B cell (primary cell): ENCODE measurements around the gene NECTIN4. TPM values are rescaled to one million over a fixed set of nuclear protein-coding genes. Genes with fewer than 3 reads are reported as not detected.
"Not testable (repeated sequence)": the region's sequence is repeated elsewhere in the genome, so short reads cannot be mapped to it uniquely, and the experiment has no call there.

Source experiments
- ATAC-seq: fragments of 200-7000 bp; cut with Tn5 transposase; one replicate; pipeline ENCODE4 v1.10.0; 2021; ENCODE audit warnings: low read depth, mild to moderate bottlenecking, moderate number of reproducible peaks, moderate library complexity
- CTCF ChIA-PET: fragments of 350-600 bp; sonication (Branson Sonifier 250); formaldehyde crosslinking; loops from one replicate; lab custom pipeline; 2021; ENCODE audit warnings: antibody characterized with exemption, inconsistent platforms; lab: Charles Lee
- POLR2A ChIA-PET: fragments of 350-600 bp; sonication (Branson Sonifier 250); formaldehyde crosslinking; loops from one replicate; lab custom pipeline; 2021; ENCODE audit warnings: antibody characterized with exemption; lab: Charles Lee
- DNase-seq: peaks from one replicate; pipeline ENCODE4 v3.0.0; 2013
- H2AFZ ChIP-seq: 2 replicates; pipeline ENCODE4 v1.6.1; 2012; ENCODE audit warnings: mild to moderate bottlenecking, low read depth, low read length; ENCODE audit not compliant: insufficient read depth, poor library complexity, severe bottlenecking
- H3K27ac ChIP-seq, 2 donors: 1 replicate in 1 of 2; 2 replicates in 1 of 2; pipeline ENCODE4 v1.5.1; 2012 to 2013; ENCODE audit warnings: low read length in 2 of 2, mild to moderate bottlenecking in 2 of 2, moderate library complexity in 1 of 2
- H3K27me3 ChIP-seq, 4 experiments: fragments of 200-600 bp in 1 of 4; sonication (generic) in 1 of 4; replicated peaks in 1 of 4; 1 replicate in 2 of 4; 2 replicates in 2 of 4; pipeline versions ENCODE4 v1.6.1 to v1.7.0; 2013 to 2016; ENCODE audit warnings: low read length in 3 of 4, mild to moderate bottlenecking in 2 of 4, mixed read lengths in 1 of 4, moderate library complexity in 1 of 4; ENCODE audit not compliant: insufficient read depth in 4 of 4, control insufficient read depth in 3 of 4; ENCODE audit errors: control extremely low read depth in 1 of 4
- H3K36me3 ChIP-seq, 2 experiments: replicated peaks in 1 of 2; 1 replicate in 1 of 2; 2 replicates in 1 of 2; pipeline versions ENCODE4 v1.6.1 to v1.7.1; 2013; ENCODE audit warnings: low read length in 1 of 2; ENCODE audit not compliant: insufficient read depth in 2 of 2, control insufficient read depth in 1 of 2; ENCODE audit errors: control extremely low read depth in 1 of 2, extremely low read depth in 1 of 2
- H3K4me1 ChIP-seq, 2 donors: fragments of 200-600 bp in 1 of 2; sonication (generic) in 1 of 2; 1 replicate in 1 of 2; 2 replicates in 1 of 2; pipeline versions ENCODE4 v1.5.1 to v1.6.1; 2013 to 2017; ENCODE audit warnings: low read length in 2 of 2; ENCODE audit not compliant: control insufficient read depth in 2 of 2, insufficient read depth in 2 of 2
- H3K4me2 ChIP-seq: replicated peaks from 2 replicates; pipeline ENCODE3; 2012; ENCODE audit warnings: mild to moderate bottlenecking, low read depth, low read length; ENCODE audit not compliant: poor library complexity, severe bottlenecking
- H3K4me3 ChIP-seq, 5 experiments: fragments of 200-600 bp in 1 of 5; sonication (generic) in 1 of 5; 1 replicate in 3 of 5; 2 replicates in 2 of 5; pipeline versions ENCODE4 v1.5.1 to v1.7.0; 2011 to 2016; ENCODE audit warnings: low read length in 4 of 5, mild to moderate bottlenecking in 4 of 5, low read depth in 2 of 5, control low read depth in 1 of 5, moderate library complexity in 1 of 5; ENCODE audit not compliant: insufficient read depth in 1 of 5; ENCODE audit errors: control extremely low read depth in 1 of 5, extremely low read depth in 1 of 5
- H3K79me2 ChIP-seq: fragments of 200-600 bp; sonication (generic); one replicate; pipeline ENCODE4 v1.6.0; 2016; ENCODE audit warnings: low read length; ENCODE audit not compliant: control insufficient read depth, insufficient read depth
- H3K9ac ChIP-seq: fragments of 200-600 bp; sonication (generic); 2 replicates; pipeline ENCODE4 v1.6.1; 2017; ENCODE audit warnings: mild to moderate bottlenecking, low read length, moderate library complexity
- H3K9me3 ChIP-seq, 3 donors: one replicate each; pipeline versions ENCODE4 v1.6.1 to v1.7.1; 2013; ENCODE audit warnings: low read length in 2 of 3; ENCODE audit not compliant: control insufficient read depth in 2 of 3, insufficient read depth in 1 of 3; ENCODE audit errors: control extremely low read depth in 1 of 3
- H4K20me1 ChIP-seq: 2 replicates; pipeline ENCODE4 v1.6.0; 2012; ENCODE audit warnings: mild to moderate bottlenecking, low read length; ENCODE audit not compliant: insufficient read depth, control insufficient read depth, poor library complexity, severe bottlenecking
- H3K27ac Mint-ChIP-seq: one replicate; pipeline ENCODE4 v1.8.0; 2021; ENCODE audit warnings: mixed read lengths
- H3K27me3 Mint-ChIP-seq: one replicate; pipeline ENCODE4 v1.8.0; 2021; ENCODE audit warnings: mixed read lengths
- H3K4me1 Mint-ChIP-seq: one replicate; pipeline ENCODE4 v1.8.0; 2021; ENCODE audit warnings: mixed read lengths
- H3K4me3 Mint-ChIP-seq: one replicate; pipeline ENCODE4 v1.8.0; 2021; ENCODE audit warnings: mixed read lengths
- H3K9me3 Mint-ChIP-seq: one replicate; pipeline ENCODE4 v1.8.0; 2022; ENCODE audit warnings: mixed read lengths; ENCODE audit not compliant: insufficient read depth
- CTCF ChIP-seq: fragments of 200-600 bp; IDR thresholded peaks from one replicate; pipeline ENCODE4 v1.8.0; 2022; ENCODE audit warnings: antibody characterized with exemption, mild to moderate bottlenecking
- EZH2 ChIP-seq: IDR thresholded peaks from 2 replicates; pipeline ENCODE4 v1.6.1; 2012; ENCODE audit warnings: borderline replicate concordance, low read depth, mild to moderate bottlenecking, moderate library complexity, low read length; ENCODE audit not compliant: insufficient read depth, poor library complexity, severe bottlenecking
- WGBS: methylation state at CpG from one replicate; pipeline ENCODE4 v1.1.5; 2013; ENCODE audit warnings: missing lambda C conversion rate; ENCODE audit not compliant: insufficient coverage; 5-methylcytosine and 5-hydroxymethylcytosine counted together
- intact Hi-C: fragments of 100-400 bp; cut with micrococcal nuclease; formaldehyde crosslinking; loops from one replicate; pipeline ENCODE4 v1.10.0; 2022
- polyA plus RNA-seq: library from polyadenylated mRNA; depleted of rRNA; stranded (reverse); fragments of >200 nt; gene quantifications from 2 replicates; pipeline ENCODE4 v1.2.3, GENCODE V29; 2012
- total RNA-seq, 2 donors: library from RNA; stranded (reverse); fragments of 120-200 nt in 1 of 2; gene quantifications; 1 replicate in 1 of 2; 2 replicates in 1 of 2; pipeline versions ENCODE4 v1.2.3 to v1.2.4, GENCODE V29; 2013 to 2022

Gene NECTIN4
- total and polyA plus RNA-seq, 2 donors (not counting 1 experiment from before 2014, with no cell fraction given) = not detected

- peaks cover 0 to 1% of the 10 kb centered on the region in 2 experiments for H3K36me3 ChIP-seq
- no peak overlapping the region for H3K9ac ChIP-seq
- peaks cover 14 to 21% of the 10 kb centered on the region in 2 donors for H3K4me1 ChIP-seq
- no peaks in the 10 kb centered on the region for H3K27me3 ChIP-seq
- H4K20me1 ChIP-seq = no peaks in the 10 kb centered on the region
- no peak overlapping the region for H3K4me2 ChIP-seq
- peaks cover 10% of the 10 kb centered on the region for H3K4me1 Mint-ChIP-seq
- H2AFZ ChIP-seq = no peak overlapping the region
- H3K9me3 Mint-ChIP-seq = peaks cover 4% of the 10 kb centered on the region
- intact Hi-C loops = no loop called here
- ChIA-PET POLR2A (interaction anchor here (0.9 kb wide), 1 partner anchor 11 kb away, joined by 3 read pairs; the partner anchor contains the start of gene F11R), CTCF (interaction anchor here (0.6 to 2.3 kb wide), 5 partner anchors 10 to 88 kb away, joined by 3 to 7 read pairs (median 4); partner anchors contain the start of gene F11R)
- TF ChIP-seq CTCF = no peak
- TF ChIP-seq EZH2 = no peak
- DNase-seq = no peak
- H3K27ac Mint-ChIP-seq = no peak overlapping the region
- H3K27me3 Mint-ChIP-seq = no peaks in the 10 kb centered on the region
- H3K4me3 ChIP-seq = no peak overlapping the region
- no peak for ATAC-seq
- H3K79me2 ChIP-seq = peaks cover 52% of the 10 kb centered on the region
- no peak overlapping the region for H3K27ac ChIP-seq
- H3K9me3 ChIP-seq = peaks cover 0 to 7% (median 0%) of the 10 kb centered on the region in 3 donors
- 80% methylated on average over 1 of the region's 2 CpGs for WGBS
- no peak overlapping the region for H3K4me3 Mint-ChIP-seq
These were observed 57.5 kb downstream of the NECTIN4 start for GRCh38 chr1:161031874-161032273.

- H3K9me3 Mint-ChIP-seq, H3K4me3 ChIP-seq, DNase-seq, intact Hi-C loops, H3K27me3 Mint-ChIP-seq, CTCF ChIA-PET, H4K20me1 ChIP-seq, H3K27ac ChIP-seq, ATAC-seq, H3K9ac ChIP-seq, H3K27me3 ChIP-seq, H3K9me3 ChIP-seq, H3K36me3 ChIP-seq, H2AFZ ChIP-seq, H3K27ac Mint-ChIP-seq, H3K4me3 Mint-ChIP-seq, POLR2A ChIA-PET, H3K4me2 ChIP-seq, H3K4me1 ChIP-seq, H3K4me1 Mint-ChIP-seq: not testable (repeated sequence)
- H3K79me2 ChIP-seq = peaks cover 40% of the 10 kb centered on the region
- WGBS = 97% methylated on average over 32 of the region's 32 CpGs
These were observed 59.9 kb downstream of the NECTIN4 start for GRCh38 chr1:161029466-161029865.

DNA sequence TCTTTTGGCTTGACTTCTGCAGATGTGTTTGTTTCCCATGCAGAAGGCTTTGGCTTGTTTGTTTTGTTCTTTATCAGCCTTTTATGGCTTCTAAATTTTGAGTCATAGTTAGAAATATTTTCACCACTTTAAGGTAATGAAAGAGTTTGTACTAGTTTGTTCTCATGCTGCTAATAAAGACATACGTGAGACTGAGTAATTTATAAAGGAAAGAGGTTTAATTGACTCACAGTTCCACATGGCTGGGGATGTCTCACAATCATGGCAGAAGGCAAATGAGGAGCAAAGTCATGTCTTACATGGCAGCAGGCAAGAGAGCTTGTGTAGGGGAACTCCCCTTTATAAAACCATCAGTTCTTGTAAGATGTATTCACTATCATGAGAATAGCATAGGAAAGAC, 62.4 kb downstream of the NECTIN4 start:
- H3K27me3 Mint-ChIP-seq, H3K9ac ChIP-seq, DNase-seq, H3K4me1 Mint-ChIP-seq, H3K9me3 Mint-ChIP-seq, H4K20me1 ChIP-seq, H3K4me3 ChIP-seq, H3K9me3 ChIP-seq, H3K27ac Mint-ChIP-seq, H3K4me3 Mint-ChIP-seq, H3K4me2 ChIP-seq, ATAC-seq, H3K4me1 ChIP-seq, H2AFZ ChIP-seq, H3K36me3 ChIP-seq, H3K27me3 ChIP-seq, H3K27ac ChIP-seq, intact Hi-C loops: not testable (repeated sequence)
- ChIA-PET CTCF (interaction anchor here (0.6 to 1.2 kb wide), 4 partner anchors 13 to 251 kb away, joined by 3 to 7 read pairs (median 3); partner anchors contain the start of gene KLHDC9), POLR2A (interaction anchor here (0.7 to 1.6 kb wide), 4 partner anchors 11 to 28 kb away, joined by 3 to 7 read pairs (median 4); no protein-coding TSS in a partner anchor)
- peaks cover 22% of the 10 kb centered on the region for H3K79me2 ChIP-seq
- WGBS = 56% methylated on average over 1 of the region's 1 CpG
